CD4-positive, alpha-beta T cell treated with Interleukin-6 at 100 ng/mL for 8 hours (primary cell): Measurements from ENCODE around the gene PTPRT.

Experiments
- DNase-seq: peaks from one replicate; pipeline ENCODE4 v3.0.0-alpha.2; 2020; ENCODE audit warnings: mixed read lengths, low spot score

PTPRT gene

DNA sequence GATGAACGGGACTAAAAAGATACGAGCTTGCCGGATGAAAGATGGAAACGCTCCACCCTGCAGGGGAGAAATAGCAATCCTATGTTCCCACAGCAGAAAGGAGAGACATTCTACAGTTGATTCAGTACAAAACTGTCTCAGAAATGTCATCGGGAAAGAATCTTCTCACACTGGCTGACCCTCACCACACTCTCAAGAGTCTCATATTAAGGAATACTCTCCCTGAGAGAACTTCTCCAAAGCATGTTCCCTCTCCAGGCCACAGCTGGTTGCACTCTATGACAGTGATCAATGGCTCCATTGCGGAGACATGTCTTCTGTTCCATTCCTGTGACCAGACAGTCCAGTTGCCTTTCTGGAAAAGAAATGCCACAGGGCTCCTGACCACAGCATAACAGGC lies 813.6 kb downstream of the PTPRT start:
- DNase-seq, result no peak

DNA sequence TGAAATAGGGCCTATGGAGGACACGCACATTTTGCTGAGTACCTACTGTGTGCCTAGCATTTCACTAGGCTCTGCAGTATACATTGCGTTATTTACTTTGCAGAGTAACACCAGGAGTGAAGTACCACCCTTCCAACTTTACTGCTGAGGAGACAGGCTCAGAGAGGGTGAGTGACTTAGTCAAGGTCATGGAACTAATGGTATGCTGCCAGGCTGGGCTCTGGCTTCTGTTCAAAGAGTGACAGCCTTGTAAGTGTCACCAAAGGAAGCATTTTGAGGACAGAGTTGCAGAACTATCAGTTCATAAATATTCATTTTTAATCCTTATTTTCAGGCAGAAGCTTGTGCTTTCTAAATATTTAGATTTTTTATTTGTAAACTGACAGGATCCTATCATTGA lies 816.7 kb downstream of the PTPRT start:
- DNase-seq, result no peak

DNA sequence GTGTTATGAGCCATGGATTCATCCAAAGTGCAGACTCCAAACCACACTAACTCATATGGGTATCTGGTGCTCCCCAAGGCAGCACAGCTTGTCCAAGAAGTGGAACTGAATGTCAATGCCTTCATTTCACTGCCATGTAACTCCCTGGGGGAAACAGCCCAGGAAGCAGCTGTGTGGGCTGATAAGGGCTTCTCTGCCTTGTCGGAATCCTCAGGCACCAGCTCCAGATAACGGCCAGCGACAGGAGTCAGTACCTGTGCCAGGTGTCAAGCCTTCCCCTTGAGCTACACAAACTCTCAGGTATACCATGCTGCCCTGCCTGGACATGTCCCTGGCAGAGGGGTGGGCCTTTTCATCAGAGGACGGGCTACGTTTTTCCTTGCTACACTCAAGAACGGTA lies 819.6 kb downstream of the PTPRT start:
- DNase-seq, result no peak

DNA sequence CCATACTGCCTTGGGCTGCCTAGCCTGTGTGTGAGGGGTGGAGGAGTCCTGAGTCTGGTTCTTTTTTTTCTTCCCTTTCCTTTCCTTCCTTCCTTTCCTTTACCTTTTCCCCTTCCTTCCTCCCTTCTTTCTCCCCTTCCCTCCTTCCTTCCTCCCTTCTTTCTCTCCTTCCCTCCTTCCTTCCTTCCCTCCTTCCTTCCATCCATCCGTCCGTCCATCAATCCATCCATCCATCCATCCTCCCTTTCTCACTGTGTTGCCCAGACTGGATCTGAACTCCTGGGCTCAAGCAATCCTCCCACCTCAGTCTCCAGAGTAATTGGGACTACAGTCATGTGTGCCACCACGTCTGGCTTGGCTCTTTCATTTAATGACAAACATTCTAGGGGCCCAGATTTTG lies 820.8 kb downstream of the PTPRT start:
- no peak for DNase-seq

DNA sequence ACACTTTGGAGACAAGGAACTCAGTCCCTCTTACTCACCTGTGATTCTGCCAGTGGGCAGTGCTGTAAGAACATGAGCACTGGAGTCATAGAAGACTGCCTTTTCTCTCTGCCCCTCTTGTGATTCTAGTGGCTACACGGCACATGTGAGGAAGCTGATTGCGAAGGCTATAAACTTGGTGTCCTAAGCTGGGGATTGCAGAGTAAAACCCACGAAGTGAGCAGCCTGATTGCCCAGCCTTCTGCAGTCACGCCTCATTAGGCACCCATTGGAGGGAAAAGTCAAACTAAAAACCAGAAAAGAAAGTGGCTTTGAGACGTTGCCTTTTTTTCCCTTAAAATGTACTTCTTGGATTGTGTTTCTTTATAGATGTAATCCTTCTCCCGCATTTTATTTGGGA lies 823.1 kb downstream of the PTPRT start:
- DNase-seq, result no peak

DNA sequence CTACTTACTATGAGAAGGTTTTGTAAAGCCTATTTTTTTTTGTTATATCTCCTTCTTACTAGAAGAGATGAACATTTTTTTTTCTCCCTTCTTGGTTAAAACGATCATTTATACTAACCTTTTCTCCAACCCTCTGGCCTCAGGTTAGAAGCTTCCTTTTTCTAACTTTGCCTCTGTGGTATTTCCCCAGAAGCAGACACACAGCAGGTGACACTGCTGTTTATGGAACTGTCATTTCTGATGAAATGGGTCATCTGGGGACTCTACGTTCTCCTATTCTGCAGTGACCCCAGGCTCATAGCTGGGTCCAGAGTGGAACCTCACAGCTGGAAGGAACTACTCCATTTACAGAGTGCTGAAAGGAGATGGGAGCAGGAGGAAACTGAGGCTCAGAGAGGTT lies 825.3 kb downstream of the PTPRT start:
- DNase-seq, result no peak

DNA sequence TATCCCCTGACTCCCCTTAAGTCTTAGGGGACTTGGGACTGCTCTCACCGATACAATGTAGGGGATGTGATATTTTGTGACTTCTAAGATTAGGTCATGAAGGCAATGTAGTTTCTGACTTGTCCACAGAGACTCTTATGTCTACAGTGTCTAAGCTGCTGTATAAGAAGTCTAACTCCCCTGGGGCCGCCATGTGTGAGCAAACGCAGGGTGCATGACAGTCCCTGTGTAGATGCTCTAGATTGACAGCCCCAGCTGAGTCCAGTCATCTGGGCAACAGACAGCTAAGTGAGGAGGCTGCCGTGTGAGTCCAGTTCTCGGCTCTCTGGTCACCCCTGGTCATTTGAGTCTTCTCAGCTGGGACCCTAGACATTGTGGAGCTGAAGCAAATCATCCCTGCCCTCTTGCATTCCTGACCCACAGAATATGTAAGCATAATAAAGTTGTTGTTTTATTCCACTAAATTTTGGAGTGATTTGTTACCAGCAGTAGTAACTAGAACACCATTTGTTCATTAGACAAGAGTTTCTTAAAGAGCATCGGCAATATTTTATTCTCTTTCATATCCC lies 828.2 kb downstream of the PTPRT start:
- no peak for DNase-seq

DNA sequence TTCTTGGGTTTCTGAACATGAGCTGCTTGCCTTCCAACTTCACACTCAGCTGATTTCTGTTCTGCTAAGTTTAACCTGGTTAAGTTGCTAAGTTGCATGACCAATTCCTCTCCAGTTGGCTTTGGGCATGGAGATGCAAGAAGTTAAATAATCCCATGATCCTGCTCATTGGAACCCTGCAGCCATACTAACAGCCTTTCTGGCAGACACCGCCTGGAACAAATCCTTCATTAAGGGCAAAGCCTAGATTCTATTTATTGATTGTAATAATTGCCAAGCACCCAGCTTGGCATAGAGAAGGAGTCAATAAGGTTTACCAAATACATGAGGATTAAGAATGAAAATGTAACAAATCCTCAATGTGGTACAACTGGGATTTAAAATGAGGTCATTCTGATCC lies 829.1 kb downstream of the PTPRT start:
- DNase-seq, result no peak

DNA sequence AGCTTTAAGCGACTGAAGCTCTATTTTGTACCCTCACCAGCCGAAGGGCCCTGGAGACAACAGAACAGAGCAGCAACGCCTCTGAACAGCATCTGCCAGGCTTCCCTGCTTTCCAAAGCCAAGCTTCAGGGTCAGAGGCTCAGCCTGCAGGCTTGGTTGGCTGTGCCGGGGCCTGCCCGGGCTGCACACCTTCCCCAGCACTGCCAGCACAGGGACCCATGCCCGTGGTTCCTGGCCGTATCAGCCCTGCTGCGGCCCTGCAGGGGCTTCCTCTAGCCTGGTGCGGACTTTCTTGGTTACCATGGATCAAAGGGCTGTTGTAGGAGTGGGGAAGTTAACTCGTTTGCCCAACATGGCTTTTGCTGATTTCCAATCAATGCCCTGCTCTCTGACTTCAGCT lies 830.1 kb downstream of the PTPRT start:
- DNase-seq, result no peak

DNA sequence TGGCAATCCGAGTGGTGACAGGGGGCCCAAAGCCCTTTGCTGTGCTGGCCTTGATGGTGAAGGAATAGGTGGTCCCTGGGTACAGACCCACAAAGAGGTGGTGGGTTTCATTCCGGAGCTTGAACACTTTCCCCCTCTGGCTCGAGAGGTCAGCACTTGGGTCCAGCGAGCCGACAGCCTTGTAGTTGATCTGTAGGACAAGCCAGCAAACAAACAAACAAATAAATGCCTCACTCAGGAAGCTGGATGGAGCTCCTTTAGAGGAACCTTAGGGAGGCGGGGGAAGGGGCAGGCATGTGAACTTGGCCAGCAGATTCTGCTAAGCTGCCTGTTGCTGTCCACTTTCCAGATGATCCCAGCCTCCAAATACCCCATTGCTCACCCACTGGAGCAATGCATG lies 837.6 kb downstream of the PTPRT start:
- DNase-seq, result no peak

DNA sequence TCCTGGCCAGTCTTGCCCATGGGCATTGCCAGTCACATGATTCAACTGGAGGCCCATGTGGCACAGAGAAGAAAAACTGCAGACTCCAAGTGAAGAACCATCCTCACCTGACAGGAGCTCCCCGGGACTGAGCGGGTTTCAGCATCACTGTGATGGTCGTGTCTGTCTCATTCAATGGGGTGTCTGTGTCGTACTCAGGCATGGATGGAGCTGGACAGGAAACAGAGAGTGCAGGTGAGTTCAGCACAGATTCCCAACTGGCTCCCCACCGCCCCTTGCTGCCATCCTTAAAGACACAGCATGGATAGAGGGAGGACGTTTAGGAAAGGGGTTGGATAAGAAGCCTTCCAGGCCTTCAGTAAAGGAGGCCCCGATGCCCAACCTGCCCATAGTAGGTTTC lies 839.2 kb downstream of the PTPRT start:
- no peak for DNase-seq

DNA sequence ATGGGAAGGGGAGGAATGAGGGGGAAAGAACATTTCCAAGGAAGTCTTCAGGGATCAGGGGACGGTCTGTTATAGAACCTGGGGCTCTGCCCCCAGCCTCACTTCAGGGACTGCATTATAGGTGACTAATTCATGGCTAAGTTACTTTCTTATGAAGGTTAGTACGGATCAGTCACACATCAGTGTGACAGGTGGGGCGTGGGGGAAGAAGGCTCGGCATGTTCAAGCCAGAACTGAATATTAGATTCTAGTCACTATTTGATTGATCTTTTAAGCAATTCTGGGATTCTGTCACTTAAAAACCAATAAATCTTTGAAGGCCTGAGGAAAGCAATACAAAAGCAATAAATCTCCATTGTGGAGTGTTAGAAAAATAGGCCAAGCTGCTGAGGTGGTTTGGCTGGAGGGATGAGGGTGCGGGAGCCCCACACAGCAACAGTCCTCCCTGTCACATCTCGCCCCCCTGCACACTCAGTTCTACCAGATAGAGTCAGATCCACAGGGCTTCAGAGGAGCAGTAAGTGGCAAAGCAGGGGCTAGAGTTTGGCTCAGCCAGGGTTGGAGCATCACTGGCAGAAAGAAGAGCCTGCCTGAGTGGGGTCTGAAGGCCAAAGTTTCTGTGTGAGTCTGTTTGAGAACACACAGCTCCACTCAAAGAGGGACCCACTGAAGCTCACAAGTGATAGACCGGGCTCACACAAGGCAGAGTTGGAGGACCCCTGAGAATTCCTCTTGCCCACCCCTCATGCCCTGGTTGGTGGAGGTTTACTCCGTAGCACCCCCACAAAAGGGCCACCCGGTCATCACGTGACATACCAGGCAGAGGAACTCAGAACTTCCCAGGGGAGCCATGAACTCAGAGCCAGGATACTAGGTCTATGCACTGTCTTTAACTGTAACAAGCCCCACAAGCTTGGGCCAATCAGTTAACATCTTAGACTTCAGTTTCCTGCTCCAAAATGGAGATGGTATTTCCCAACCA lies 843.2 kb downstream of the PTPRT start:
- no peak for DNase-seq

DNA sequence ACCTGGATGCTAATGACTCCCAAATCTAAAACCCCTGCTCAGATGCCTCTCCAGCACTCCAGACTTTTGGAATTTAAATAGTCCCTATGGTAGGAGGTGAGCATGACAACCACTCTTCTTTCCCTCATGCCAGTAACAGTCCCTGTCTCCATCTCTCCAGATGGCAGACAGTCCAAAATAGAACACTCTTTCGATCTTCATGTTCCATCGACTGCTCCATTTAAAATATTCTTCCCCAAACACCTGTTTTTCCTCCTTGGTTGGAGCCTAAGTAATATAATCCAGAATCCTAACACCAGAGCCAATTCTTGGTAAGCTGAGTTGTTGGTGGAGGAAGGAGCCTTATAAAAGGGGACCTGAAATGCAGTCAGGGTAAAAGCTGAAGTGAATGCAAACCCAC lies 848.1 kb downstream of the PTPRT start:
- no peak for DNase-seq

DNA sequence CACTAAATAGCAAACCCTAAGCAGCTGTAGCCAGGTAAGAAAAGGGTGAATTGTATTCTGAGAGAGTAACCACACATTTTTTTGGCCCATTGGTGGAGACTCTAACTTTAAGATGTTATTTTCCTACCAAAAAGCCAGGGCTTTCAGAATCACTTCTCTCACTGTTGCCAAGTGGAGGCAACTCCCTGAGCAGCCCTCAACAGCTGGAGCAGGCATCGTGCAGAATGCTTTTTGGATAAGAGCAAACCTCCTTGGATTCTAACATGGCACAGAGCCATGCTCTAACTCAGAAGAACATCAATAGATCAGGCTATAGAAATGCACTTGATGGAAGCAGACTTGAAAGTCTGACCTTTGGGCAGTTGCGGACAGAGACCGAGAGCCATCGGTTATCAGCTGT lies 849.3 kb downstream of the PTPRT start:
- no peak for DNase-seq

DNA sequence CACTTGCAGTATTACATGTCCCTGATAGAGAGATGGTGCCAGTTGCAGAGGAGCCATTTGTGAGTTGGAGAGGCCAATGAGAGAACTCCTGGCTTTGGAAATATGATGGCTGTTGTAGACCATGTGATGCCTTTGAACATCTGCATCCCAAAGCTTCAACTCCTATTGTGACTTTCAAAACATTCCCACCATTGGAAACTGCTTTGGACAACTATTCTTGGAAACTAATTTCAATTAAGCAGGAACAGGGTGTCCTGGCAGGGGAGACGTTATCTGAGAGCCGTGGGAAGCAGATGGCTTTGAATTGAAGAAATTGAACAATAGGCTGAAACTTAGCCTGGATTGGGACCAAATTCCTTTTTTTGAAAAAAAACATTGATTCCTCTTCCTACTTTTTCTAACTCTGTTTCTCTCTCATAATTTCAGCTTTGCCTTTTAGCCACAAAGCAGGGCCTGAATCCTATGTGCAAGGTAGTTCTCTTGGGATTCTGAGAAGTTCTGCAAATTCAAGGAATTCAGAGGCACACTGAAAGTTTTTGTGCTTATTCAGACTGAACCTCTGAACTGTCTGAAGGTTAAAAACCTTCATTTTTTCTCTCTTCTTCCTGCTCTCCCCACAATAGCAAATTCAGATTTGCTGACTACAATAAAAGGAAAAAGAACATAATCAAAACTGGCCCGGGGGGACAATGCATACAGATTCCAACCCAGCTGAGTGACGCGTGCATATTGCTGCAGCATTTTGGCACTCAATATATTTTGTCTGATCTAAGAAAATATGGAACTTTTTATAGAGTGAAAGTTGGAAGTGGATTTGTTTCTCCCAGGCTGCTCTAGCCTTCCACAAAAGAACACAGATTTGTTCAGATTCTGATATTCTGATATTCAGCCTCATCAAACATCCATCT lies 851.2 kb downstream of the PTPRT start:
- no peak for DNase-seq

DNA sequence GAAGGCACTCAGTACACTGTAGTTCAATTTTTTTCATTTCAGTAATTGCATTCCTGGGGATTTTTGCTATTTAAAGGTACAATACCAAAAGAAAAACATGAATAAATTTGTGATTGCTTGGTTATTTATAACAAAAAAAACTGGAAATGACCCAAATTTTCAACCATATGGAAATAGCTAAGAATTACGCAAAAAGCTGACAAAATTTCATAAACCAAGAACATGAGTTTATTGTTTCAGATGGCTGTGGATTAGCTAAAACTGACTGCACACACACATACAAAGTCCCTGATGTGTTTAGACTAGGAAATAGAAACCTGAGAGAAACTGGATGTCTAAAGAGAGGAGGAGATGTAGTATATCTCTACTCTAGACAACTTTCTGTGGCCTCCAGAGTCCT lies 853.1 kb downstream of the PTPRT start:
- no peak for DNase-seq

DNA sequence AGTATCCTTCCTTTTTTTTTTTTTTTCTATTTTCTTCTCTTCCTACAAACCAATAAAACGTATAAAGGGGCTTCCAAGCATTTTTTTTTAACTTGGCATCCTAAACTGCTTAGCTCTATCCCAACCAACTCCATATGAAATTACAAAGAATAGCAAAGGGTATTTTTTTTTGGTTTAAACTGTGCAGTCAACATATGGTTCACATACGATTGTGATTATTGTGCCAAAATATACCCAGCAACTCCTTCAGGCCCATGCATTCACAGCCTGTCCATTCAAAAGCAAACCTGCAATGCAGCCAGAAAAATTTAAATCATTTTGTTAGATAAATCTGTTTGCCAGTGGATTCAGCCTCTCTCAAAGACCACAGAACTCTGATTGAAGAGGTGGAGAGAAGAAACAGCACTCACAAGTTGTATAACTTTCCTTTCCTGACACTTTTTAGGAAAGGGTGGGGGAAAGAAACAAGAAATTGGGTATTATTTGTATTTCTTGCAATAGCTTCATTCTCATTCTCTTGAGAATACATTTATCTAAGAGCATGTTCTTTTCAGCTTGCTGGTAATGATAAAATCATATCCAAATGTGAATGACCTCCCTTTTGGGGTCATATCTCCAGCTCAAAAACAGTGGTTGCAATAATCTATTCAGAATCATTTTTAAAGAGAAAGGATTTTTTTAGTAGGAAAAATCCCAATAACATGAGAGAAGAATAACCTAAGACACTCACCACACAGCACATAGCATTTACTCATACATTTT lies 870.3 kb downstream of the PTPRT start:
- DNase-seq, result no peak

DNA sequence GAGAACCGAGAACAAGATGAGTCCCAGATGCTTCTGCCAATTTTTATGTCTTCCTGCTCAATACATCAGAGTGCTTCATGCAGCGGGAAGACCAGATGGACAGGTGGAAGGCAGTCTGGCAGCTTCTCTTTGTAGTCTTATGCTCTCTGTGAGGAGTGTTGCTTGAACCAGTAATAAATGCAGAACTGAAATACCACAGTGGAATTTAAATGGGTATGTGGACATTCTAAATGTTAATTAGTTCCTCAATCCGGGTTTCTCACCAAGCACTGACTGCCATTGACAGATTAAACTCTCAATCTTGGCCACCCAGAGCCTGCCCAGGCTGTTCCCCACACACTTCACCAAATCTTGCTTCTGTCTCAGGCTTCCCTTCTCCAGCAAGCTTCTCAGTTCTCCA lies 876.0 kb downstream of the PTPRT start:
- DNase-seq, result no peak

DNA sequence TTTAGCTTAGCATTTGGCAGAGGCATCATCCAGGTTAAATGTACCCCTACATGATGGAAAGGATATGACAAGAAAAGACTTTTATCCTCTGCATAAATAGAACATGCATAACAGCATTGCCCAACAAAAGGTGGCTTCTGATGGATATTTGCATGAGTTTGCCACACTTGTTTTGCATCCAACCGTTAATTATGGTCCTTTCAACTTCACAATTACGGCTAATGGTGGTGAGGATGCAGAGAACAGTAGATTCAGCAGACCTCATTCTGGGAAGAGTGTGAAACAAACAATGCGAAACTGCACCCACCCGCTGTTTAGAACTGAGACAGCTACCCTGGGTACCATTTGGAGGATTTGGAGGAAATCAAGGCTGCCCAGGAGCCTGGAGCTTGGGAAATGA lies 880.7 kb downstream of the PTPRT start:
- DNase-seq, result no peak

DNA sequence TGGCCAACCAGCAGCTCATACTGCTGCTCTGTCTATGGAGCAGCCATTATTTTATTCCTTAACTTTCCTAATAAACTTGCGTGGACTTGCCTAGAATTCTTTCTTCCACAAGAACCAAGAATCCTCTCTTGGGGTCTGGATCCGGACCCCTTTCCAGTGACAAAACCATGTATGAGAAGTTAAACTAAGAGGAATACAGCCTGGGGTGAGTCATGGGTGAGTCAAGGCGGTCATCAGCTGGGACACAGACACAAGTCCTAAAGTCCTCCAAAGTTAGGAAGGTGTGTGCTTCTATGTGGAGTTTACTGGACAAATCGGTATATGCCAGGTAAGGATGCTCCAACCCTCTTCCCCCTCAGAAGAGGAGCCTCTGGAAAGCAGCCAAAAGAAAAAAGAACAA lies 881.5 kb downstream of the PTPRT start:
- no peak for DNase-seq

DNA sequence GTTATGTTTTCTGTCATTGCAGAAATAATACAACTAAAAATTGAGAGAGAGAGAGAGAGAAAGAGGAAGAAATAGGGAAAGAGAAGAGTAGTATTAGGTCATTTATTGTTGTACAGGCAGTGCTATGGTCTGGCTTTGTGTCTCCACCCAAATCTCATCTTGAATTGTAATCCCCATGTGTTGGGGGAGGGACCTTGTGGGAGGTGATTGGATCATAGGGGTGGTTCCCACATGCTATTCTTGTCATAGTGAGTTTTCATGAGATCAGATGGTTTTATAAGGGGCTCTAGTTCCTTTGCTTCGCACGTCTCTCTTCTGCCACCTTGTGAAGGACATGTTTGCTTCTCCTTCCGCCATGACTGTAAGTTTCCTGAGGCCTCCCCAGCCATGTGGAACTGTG lies 894.1 kb downstream of the PTPRT start:
- no peak for DNase-seq

DNA sequence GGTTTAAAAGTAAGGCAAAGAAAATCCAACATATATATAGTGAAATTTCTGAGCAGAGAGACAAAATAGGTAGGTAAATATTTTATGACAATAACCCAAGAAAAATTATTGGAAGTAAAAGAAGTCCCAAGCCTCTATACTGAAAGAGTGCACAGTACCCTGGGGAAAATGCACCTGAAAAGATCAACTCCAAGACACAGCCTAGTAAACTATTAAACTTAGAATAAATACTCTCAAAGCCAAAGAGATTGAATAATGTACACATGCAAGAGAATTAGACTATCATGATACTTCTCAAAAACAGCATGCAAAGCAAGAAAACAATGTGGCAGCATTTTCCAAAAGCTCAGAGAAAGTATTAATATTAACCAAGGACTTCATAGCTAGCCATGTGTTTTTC lies 894.7 kb downstream of the PTPRT start:
- no peak for DNase-seq
